Tibial nerve (tissue), 4 donors: Measurements from ENCODE around the gene C1orf35. TPM values are rescaled to one million over a fixed set of nuclear protein-coding genes. Genes with fewer than 3 reads are reported as not detected.

Experiments
- DNase-seq, 2 donors: peaks; one replicate each; pipeline ENCODE4 v3.0.0-alpha.2; 2019; ENCODE audit warnings: low spot score in 2 of 2
- H3K27ac ChIP-seq, 4 donors: fragments of 200-600 bp; sonication (generic) in 3 of 4; one replicate each; pipeline ENCODE4 v1.5.1; 2017 to 2019; ENCODE audit warnings: mild to moderate bottlenecking in 1 of 4
- H3K27me3 ChIP-seq, 2 donors: fragments of 200-600 bp; sonication (generic) in 1 of 2; one replicate each; pipeline versions ENCODE4 v1.5.1 to v1.6.0; 2017 to 2019
- H3K36me3 ChIP-seq, 3 donors: fragments of 200-600 bp; sonication (generic); one replicate each; pipeline ENCODE4 v1.5.1; 2018 to 2019
- H3K4me1 ChIP-seq, 4 donors: fragments of 200-600 bp; sonication (generic) in 3 of 4; one replicate each; pipeline ENCODE4 v1.5.1; 2017 to 2019
- H3K4me3 ChIP-seq, 4 donors: fragments of 200-600 bp; sonication (generic) in 3 of 4; one replicate each; pipeline ENCODE4 v1.5.1; 2017 to 2019; ENCODE audit warnings: mild to moderate bottlenecking in 1 of 4, moderate library complexity in 1 of 4
- H3K9me3 ChIP-seq, 4 donors: fragments of 200-600 bp; sonication (generic) in 3 of 4; one replicate each; pipeline ENCODE4 v1.5.1; 2017 to 2019
- EP300 ChIP-seq, 2 donors: sonication (generic); formaldehyde crosslinking; IDR thresholded peaks; one replicate each; pipeline ENCODE4 v1.6.1; 2017; ENCODE audit warnings: antibody characterized with exemption in 2 of 2, mild to moderate bottlenecking in 1 of 2
- POLR2A ChIP-seq, 2 donors: fragments of 450-650 bp; IDR thresholded peaks; one replicate each; pipeline ENCODE4 v1.6.1; 2017; ENCODE audit warnings: antibody characterized with exemption in 2 of 2, mild to moderate bottlenecking in 2 of 2, moderate library complexity in 2 of 2
- WGBS, 2 donors: methylation state at CpG; one replicate each; pipeline ENCODE4 v1.1.5; 2018; 5-methylcytosine and 5-hydroxymethylcytosine counted together
- total RNA-seq, 4 donors: library from RNA; depleted of rRNA; stranded (reverse); fragments of >200 nt; gene quantifications; one replicate each; pipeline ENCODE4 v1.1.0, GENCODE V29; 2016
- TF ChIP-seq, protein P1 (sequence below), 5 experiments: fragments of 200-600 bp in 3 of 5; fragments of 450-650 bp in 2 of 5; sonication (generic) in 3 of 5; IDR thresholded peaks; one replicate each; pipeline ENCODE4 v1.5.1; 2016 to 2019; ENCODE audit warnings: antibody characterized with exemption in 5 of 5, mild to moderate bottlenecking in 3 of 5, moderate library complexity in 2 of 5

The C1orf35 gene
- total RNA-seq, 4 donors from 2014 or later, result 26.4 to 38.5 (median 27.1) TPM

DNA sequence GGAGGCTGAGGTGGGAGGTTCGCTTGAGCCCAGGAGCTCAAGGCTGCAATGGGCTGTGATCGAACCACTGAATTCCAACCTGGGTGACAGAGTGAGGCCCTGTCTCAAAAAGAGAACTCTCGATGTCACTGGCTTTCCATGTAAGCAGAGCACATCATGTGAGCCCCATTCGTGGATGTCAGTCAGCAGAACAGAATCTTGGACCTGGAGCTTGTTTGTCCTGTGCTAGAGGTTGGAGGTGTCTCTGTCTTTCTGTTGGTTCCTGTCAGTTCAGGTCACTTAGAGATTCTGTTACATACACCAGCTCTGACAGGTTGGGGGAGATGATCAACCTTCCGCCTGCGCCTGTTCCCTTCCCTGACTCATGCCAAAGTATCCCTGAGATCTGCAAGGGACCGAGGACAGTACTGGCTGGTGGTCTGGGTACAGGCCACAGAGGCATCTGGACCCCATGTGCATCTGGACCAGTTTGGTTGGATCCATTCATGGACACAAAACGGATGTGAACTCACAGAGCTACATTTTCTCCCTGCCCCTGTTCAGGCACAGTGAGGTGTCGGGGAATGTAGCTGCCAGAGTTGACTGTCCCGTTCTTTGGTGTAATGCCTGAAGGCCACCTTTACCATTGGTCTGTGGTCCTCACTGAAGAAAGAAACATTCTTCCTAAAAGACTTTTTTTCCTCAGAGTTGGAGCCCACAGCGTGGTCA, 10.6 kb downstream of the C1orf35 start:
- no peak for DNase-seq
- 91 to 94% methylated on average over 10 to 11 of the region's 11 CpGs for WGBS, 2 donors
- Histone ChIP-seq H3K36me3 (peaks cover 0 to 51% (median 0%) of the 10 kb centered on the region in 3 donors), H3K27ac (no peak overlapping the region), H3K27me3 (no peaks in the 10 kb centered on the region), H3K4me1 (peaks cover 0 to 82% (median 48%) of the 10 kb centered on the region in 4 donors), H3K9me3 (peaks cover 0 to 18% (median 3%) of the 10 kb centered on the region in 4 donors), H3K4me3 (no peak overlapping the region)
- TF ChIP-seq POLR2A (IDR thresholded peaks at IDR 0.05) (no peak), EP300 (IDR thresholded peaks at IDR 0.05) (no peak)
- TF ChIP-seq, protein P1, sequence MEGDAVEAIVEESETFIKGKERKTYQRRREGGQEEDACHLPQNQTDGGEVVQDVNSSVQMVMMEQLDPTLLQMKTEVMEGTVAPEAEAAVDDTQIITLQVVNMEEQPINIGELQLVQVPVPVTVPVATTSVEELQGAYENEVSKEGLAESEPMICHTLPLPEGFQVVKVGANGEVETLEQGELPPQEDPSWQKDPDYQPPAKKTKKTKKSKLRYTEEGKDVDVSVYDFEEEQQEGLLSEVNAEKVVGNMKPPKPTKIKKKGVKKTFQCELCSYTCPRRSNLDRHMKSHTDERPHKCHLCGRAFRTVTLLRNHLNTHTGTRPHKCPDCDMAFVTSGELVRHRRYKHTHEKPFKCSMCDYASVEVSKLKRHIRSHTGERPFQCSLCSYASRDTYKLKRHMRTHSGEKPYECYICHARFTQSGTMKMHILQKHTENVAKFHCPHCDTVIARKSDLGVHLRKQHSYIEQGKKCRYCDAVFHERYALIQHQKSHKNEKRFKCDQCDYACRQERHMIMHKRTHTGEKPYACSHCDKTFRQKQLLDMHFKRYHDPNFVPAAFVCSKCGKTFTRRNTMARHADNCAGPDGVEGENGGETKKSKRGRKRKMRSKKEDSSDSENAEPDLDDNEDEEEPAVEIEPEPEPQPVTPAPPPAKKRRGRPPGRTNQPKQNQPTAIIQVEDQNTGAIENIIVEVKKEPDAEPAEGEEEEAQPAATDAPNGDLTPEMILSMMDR (IDR thresholded peaks at IDR 0.05), result no peak

- Histone ChIP-seq H3K27ac (no peak overlapping the region), H3K4me3 (no peak overlapping the region), H3K4me1 (peaks cover 0 to 82% (median 62%) of the 10 kb centered on the region in 4 donors), H3K36me3 (peaks cover 0 to 36% (median 0%) of the 10 kb centered on the region in 3 donors), H3K9me3 (peaks cover 0 to 18% (median 3%) of the 10 kb centered on the region in 4 donors), H3K27me3 (no peaks in the 10 kb centered on the region)
- TF ChIP-seq POLR2A (IDR thresholded peaks at IDR 0.05) (no peak), EP300 (IDR thresholded peaks at IDR 0.05) (no peak)
- TF ChIP-seq, protein P1 (IDR thresholded peaks at IDR 0.05), result no peak
- DNase-seq, result no peak
- WGBS, 2 donors, result 51 to 53% methylated on average over 4 of the region's 4 CpGs
These were observed 12.0 kb downstream of the C1orf35 start for GRCh38 chr1:228091084-228091483.

DNA sequence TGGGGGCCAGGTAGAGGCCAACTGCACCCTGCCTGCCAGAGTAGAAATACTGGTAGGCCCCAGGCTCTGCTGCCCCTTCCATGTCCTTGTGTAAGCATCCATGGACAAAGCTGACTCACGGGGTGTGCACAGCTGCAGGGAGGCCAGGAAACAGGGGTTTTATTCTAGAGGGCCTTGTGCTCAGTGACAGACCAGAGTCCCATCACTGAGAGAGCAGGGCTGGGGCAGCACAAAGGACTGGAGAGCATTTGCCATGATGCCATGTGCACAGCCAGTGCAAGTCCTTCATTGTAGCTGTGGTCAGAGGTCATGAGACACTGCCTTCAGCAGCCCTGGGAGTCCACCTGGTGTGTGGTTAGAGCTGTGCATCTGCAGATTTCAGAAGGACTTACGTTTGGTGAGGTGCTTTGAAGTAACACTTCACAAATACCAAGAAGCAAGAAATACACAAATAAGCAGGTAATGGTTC, 12.5 kb downstream of the C1orf35 start:
- DNase-seq, result no peak
- TF ChIP-seq EP300 (IDR thresholded peaks at IDR 0.05) (no peak), POLR2A (IDR thresholded peaks at IDR 0.05) (no peak)
- TF ChIP-seq, protein P1 (IDR thresholded peaks at IDR 0.05), result no peak
- WGBS, 2 donors, result 8 to 18% methylated on average over 1 to 2 of the region's 2 CpGs
- Histone ChIP-seq H3K4me3 (no peak overlapping the region), H3K27ac (no peak overlapping the region), H3K4me1 (peaks cover 0 to 82% (median 66%) of the 10 kb centered on the region in 4 donors), H3K36me3 (peaks cover 0 to 32% (median 0%) of the 10 kb centered on the region in 3 donors), H3K9me3 (peaks cover 0 to 18% (median 3%) of the 10 kb centered on the region in 4 donors), H3K27me3 (no peaks in the 10 kb centered on the region)

DNA sequence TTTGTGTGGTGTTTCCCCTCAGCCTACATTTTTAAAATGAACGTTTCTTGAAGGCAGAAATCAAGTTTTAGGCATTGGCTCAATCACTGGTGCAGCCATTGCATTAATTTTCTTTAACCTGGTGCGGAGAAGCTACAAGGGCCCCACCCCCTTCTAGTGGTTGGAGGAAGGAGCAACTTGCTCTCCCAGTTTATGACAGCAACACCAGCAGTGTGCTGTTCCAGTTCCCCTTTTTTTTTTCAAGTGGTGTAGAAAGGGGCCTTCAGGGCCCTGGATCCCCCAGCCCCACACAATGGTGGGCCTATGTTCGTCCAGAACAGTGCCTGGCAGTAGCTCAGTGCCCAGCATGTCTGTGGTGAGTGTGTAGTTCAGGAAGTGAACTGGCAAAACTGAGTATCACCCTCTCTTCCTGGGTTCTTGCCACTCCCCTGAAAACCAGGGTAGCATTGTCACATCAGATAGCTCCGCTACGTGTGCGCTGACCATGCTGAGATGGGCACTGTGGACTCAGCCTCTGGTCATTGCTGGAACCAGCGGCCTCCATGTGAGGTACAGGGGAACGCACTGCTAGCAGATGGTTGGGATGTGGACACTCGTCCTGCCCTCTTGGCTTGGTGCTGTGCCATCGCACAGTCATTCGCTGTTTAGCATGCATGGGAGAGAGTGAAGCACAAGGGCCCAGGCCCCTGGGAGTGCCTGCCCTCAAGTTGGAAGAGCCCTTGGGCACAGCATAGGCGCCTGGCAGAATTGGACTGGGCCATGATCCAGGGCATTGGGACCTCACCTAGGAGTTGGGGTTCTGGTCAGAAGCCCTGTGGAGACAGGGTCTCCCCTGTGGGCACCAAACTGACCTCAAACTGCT, 13.4 kb downstream of the C1orf35 start:
- TF ChIP-seq EP300 (IDR thresholded peaks at IDR 0.05), result no peak
- TF ChIP-seq, protein P1 (IDR thresholded peaks at IDR 0.05), result no peak
- no peak for TF ChIP-seq POLR2A (IDR thresholded peaks at IDR 0.05)
- no peaks in the 10 kb centered on the region for H3K27me3 ChIP-seq
- H3K27ac ChIP-seq, result peak overlapping the region in 1 of 4 donors; percentile 1
- H3K4me3 ChIP-seq, result no peak overlapping the region
- DNase-seq, result no peak
- H3K9me3 ChIP-seq, result peaks cover 0 to 9% (median 2%) of the 10 kb centered on the region in 4 donors
- H3K4me1 ChIP-seq, result peaks cover 0 to 86% (median 75%) of the 10 kb centered on the region in 4 donors
- WGBS, 2 donors, result 63 to 69% methylated on average over 9 to 11 of the region's 12 CpGs
- peaks cover 0 to 24% (median 0%) of the 10 kb centered on the region in 3 donors for H3K36me3 ChIP-seq
